ENCODE measurements around the gene WDR87.

DNA sequence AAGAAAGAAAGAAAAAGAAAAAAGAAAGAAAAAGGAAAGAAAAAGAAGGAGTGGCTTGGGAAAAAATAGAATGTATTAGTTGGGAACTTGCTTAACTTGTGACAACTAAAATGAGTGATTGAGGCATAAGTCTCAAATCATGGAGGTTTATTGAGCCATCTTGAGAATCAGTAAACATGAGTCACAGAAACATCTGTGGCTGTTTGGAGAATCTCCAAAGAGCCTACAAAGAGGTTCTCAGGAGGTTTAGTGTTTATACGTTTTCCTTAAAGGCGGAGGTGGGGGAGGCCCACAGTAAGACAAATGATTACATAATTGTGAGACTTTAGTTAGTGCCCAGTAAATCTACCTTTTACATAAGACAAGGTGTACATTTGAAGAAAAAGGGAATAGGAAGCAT lies 38.6 kb downstream of the WDR87 start:
- no peak for TF ChIP-seq POLR2AphosphoS5 (IDR thresholded peaks at IDR 0.05; ENCODE audit: low read depth, low read length)
- no peak for TF ChIP-seq SIN3A (IDR thresholded peaks at IDR 0.05; ENCODE audit: borderline replicate concordance, insufficient read depth, low read length)
